Left lung (tissue), 14 donors: ENCODE data around the gene MYO1G. TPM values are rescaled to one million over a fixed set of nuclear protein-coding genes. Genes with fewer than 3 reads are reported as not detected.

Source experiments
- ATAC-seq: fragments of 200-7000 bp; cut with Tn5 transposase; one replicate; pipeline ENCODE4 v1.9.1; 2020; ENCODE audit warnings: moderate library complexity
- DNase-seq, 4 donors: peaks; one replicate each; pipeline ENCODE4 v3.0.0-alpha.2; 2013 to 2020
- H3K27ac ChIP-seq, 2 donors: fragments of 200-600 bp; sonication (generic) in 1 of 2; one replicate each; pipeline versions ENCODE4 v1.5.0 to v1.8.0; 2020 to 2021
- H3K27me3 ChIP-seq, 2 donors: fragments of 200-600 bp; sonication (generic) in 1 of 2; one replicate each; pipeline versions ENCODE4 v1.5.0 to v1.8.0; 2020 to 2021
- H3K36me3 ChIP-seq, 2 donors: fragments of 200-600 bp; sonication (generic) in 1 of 2; one replicate each; pipeline versions ENCODE4 v1.5.0 to v1.8.0; 2020 to 2021
- H3K4me1 ChIP-seq, 2 donors: fragments of 200-600 bp; one replicate each; pipeline ENCODE4 v1.8.0; 2021
- H3K4me3 ChIP-seq, 2 donors: fragments of 200-600 bp; sonication (generic) in 1 of 2; one replicate each; pipeline versions ENCODE4 v1.5.0 to v1.8.0; 2020 to 2021; ENCODE audit warnings: mild to moderate bottlenecking in 1 of 2
- H3K9me3 ChIP-seq, 2 donors: fragments of 200-600 bp; sonication (generic) in 1 of 2; one replicate each; pipeline versions ENCODE4 v1.5.0 to v1.8.0; 2020 to 2021
- CTCF ChIP-seq, 2 donors: fragments of 200-600 bp; sonication (generic) in 1 of 2; IDR thresholded peaks; one replicate each; pipeline versions ENCODE4 v1.5.0 to v1.8.0; 2021; ENCODE audit warnings: antibody characterized with exemption in 2 of 2
- intact Hi-C, 2 donors: fragments of 100-400 bp; cut with DNase I; formaldehyde crosslinking; loops; one replicate each; pipeline versions ENCODE4 v1.11.2 to v1.14.2; 2022
- long read RNA-seq, 12 donors: library from polyadenylated mRNA in 2 of 12; unstranded in 2 of 12; transcript quantifications; one replicate each; pipeline ENCODE4 v2.0.0 and lab custom pipeline, GENCODE V29; 2019 to 2026
- polyA plus RNA-seq, 6 donors: library from polyadenylated mRNA; unstranded; fragments of 120-200 nt; gene quantifications; one replicate each; pipeline ENCODE4 v1.2.1, GENCODE V29; 2013; ENCODE audit not compliant: insufficient read length in 6 of 6
- total RNA-seq, 2 donors: library from RNA; stranded (reverse); fragmentation: NEBNext Ultra II Directional; extraction: Animal tissue kit (Norgen Biotek cat#: 25700); gene quantifications; one replicate each; pipeline ENCODE4 v1.2.1, GENCODE V29; 2021
- donor health status: DM: no; HTN: yes; CAD: no.
- donor health status: DM: no; HTN: no; CAD: no.

Gene MYO1G
- total RNA-seq (10 to 100 TPM; 23.9 to 40.9 TPM), polyA plus RNA-seq (1 to 10 TPM; 1.1 to 1.7 (median 1.5) TPM)
- long read RNA-seq, donor 1, result 0 reads
- long read RNA-seq, donor 2, partial matches to known transcripts, result 0 of 1 reads
- long read RNA-seq, donor 2, other reads (novel, unspliced or antisense), result 0 of 1 reads
- long read RNA-seq, donor 3, result 0 reads
- long read RNA-seq, donor 4, partial matches to known transcripts, result 2 of 4 reads
- long read RNA-seq, donor 4, other reads (novel, unspliced or antisense), result 0 of 4 reads
- long read RNA-seq, donor 5, result 0 reads
- long read RNA-seq, donor 6, partial matches to known transcripts, result 0 of 1 reads
- long read RNA-seq, donor 6, other reads (novel, unspliced or antisense), result 0 of 1 reads
- long read RNA-seq, donor 7, result 0 reads
- long read RNA-seq, donor 8, result 0 reads
- long read RNA-seq, donor 9, result 0 reads
- long read RNA-seq, donor 10, partial matches to known transcripts, result 11 of 14 reads
- long read RNA-seq, donor 10, other reads (novel, unspliced or antisense), result 0 of 14 reads
- long read RNA-seq, donor 11, result 0 reads
- long read RNA-seq, donor 12, result 0 reads

- TF ChIP-seq CTCF (IDR thresholded peaks at IDR 0.05), result no peak
- Histone ChIP-seq H3K36me3 (peaks cover 0 to 62% of the 10 kb centered on the region in 2 donors), H3K4me1 (peaks cover 30 to 96% of the 10 kb centered on the region in 2 donors), H3K9me3 (no peaks in the 10 kb centered on the region), H3K4me3 (peak within 1 kb of the TSS; percentile 13 to 63), H3K27me3 (no peaks in the 10 kb centered on the region), H3K27ac (peak within 1 kb of the TSS; percentile 67 to 76)
- DNase-seq (peak in 2 of 4 donors; percentile 80 to 91), ATAC-seq (peak; percentile 63)
- intact Hi-C loops, result no loop called here
Observed at GRCh38 chr7:44978511-44979366, at the start of gene MYO1G. MYO1G (minus strand) TSS chr7:44979015; CDS start chr7:44978961, 54 bp downstream.

DNA sequence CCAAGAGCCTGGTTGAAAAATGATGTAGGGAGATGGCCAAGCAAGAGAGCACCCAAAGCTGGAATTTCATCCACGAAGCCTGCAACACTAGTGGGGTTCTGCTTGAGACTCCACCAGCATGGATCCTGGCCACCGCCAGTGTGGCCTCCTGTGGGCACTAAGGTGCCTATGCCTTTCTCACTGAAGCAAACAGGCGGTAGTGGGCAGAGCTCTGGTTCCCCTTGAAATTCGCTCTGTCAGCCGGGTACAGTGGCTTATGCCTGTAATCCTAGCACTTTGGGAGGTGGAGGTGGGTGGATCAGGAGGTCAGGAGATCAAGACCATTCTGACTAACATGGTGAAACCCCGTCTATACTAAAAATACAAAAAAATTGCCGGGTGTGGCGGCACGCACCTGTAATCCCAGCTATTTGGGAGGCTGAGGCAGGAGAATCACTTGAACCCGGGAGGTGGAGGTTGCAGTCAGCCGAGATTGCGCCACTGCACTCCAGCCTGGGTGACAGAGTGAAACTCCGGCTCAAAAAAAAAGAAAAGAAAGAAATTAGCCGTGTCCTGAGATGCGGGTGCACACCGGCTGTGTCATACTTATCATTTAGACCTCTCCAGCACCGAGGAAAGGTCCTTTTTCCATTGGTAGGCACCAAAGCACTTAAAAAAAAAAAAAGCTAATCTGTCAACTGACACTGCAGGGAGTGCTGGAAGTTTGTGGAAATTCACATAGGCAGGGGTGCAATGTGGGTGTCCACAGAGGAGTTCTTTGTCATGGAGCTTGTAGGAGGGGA is 49.5 kb upstream of the MYO1G start:
- intact Hi-C loops, result no loop called here
- Histone ChIP-seq H3K9me3 (no peaks in the 10 kb centered on the region), H3K27ac (peak overlapping the region in 1 of 2 donors; percentile 85), H3K36me3 (peaks cover 0 to 11% of the 10 kb centered on the region in 2 donors), H3K27me3 (no peaks in the 10 kb centered on the region), H3K4me3 (peak overlapping the region in 1 of 2 donors; percentile 46), H3K4me1 (peaks cover 2 to 60% of the 10 kb centered on the region in 2 donors)
- DNase-seq (no peak), ATAC-seq (no peak)
- no peak for TF ChIP-seq CTCF (IDR thresholded peaks at IDR 0.05)

DNA sequence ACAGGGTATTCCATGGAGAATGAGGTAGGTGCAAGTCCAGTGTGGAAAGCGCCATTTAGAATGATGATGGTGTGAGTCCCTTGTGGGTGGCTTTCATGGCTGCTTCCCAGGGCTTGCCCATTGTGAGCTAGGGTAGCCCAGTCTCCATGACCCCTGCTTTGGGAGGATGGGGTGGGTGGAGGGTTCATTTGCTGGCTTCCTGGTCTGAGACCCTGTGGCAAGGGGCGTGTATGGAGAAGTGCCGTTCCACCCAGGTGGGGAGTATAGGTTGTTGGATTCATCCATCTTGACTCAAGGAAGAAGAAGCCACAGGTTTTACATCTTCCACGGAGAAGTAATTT is 48.9 kb upstream of the MYO1G start:
- Histone ChIP-seq H3K27me3 (no peaks in the 10 kb centered on the region), H3K27ac (peak overlapping the region in 1 of 2 donors; percentile 85), H3K9me3 (no peaks in the 10 kb centered on the region), H3K4me3 (peak overlapping the region in 1 of 2 donors; percentile 46), H3K4me1 (peaks cover 0 to 54% of the 10 kb centered on the region in 2 donors), H3K36me3 (peaks cover 0 to 11% of the 10 kb centered on the region in 2 donors)
- TF ChIP-seq CTCF (IDR thresholded peaks at IDR 0.05), result no peak
- ATAC-seq, result no peak
- DNase-seq, result no peak
- intact Hi-C loops, result no loop called here

DNA sequence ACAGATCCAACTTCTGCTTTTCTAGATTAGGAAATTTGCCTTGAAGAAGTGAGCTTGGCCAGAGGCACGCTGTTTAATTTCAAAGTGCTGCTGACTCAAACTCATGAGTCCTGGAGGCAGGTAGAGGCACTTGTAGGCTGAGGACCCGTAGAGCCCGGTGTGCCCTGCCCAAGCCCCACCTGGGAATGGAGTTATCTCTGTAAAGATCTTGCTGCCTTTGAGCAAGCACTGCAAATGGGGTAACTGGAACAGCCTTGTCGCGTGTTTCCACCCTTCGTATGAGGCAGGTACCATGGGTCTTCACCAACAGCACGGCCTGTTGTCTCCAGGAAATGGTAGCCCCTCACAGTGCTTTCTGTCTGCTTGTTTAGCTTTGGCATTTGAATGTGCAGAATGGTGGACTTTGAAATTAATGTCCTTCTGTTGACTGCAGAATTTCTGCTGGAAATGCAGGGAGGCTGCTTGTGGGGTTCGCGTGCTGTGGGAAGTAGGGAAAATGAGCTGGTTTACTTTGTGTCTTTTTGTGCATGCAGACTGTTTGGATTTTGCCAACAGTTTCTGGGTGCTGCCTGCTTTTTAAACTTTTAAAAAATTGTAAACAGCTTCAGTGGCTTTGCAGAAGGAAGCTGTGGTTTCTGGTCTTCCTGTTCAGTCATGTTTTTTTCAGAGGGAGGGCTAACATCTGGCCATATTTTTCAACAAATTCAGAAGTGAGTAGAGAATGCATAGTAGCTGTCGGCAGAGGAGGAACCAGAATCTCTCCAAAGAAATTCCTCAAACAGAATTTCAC is 48.4 kb upstream of the MYO1G start:
- H3K9me3 ChIP-seq, result no peaks in the 10 kb centered on the region
- no peaks in the 10 kb centered on the region for H3K27me3 ChIP-seq
- peaks cover 0 to 11% of the 10 kb centered on the region in 2 donors for H3K36me3 ChIP-seq
- peak overlapping the region; percentile 30 to 85 for H3K27ac ChIP-seq
- peak; percentile 45 for ATAC-seq
- no peak for DNase-seq
- intact Hi-C loops, result no loop called here
- peaks cover 0 to 49% of the 10 kb centered on the region in 2 donors for H3K4me1 ChIP-seq
- peak overlapping the region in 1 of 2 donors; percentile 46 for H3K4me3 ChIP-seq
- TF ChIP-seq CTCF (IDR thresholded peaks at IDR 0.05), result no peak
